Lower leg skin (tissue), 3 donors: ENCODE data around the gene USP26.

ENCODE experiments used
- CTCF ChIP-seq, 3 donors: fragments of 450-650 bp; IDR thresholded peaks; one replicate each; pipeline ENCODE4 v1.5.1; 2016; ENCODE audit warnings: antibody characterized with exemption in 3 of 3, mild to moderate bottlenecking in 3 of 3, moderate library complexity in 2 of 3
- POLR2A ChIP-seq, 2 donors: fragments of 450-650 bp; IDR thresholded peaks; one replicate each; pipeline ENCODE4 v1.6.1; 2016 to 2017; ENCODE audit warnings: antibody characterized with exemption in 2 of 2, mild to moderate bottlenecking in 1 of 2, moderate library complexity in 1 of 2

GRCh38 chrX:133033010-133033409, 63.9 kb downstream of the USP26 start:
- no peak for TF ChIP-seq CTCF (IDR thresholded peaks at IDR 0.05)
- no peak for TF ChIP-seq POLR2A (IDR thresholded peaks at IDR 0.05)
